NCI-H748 (cell line): Measurements from ENCODE around the gene PHACTR1.

Experiments
- DNase-seq: peaks from one replicate; lab custom pipeline; 2025; ENCODE audit not compliant: unreplicated experiment; lab: John Stamatoyannopoulos, UW

The PHACTR1 gene

GRCh38 chr6:13013681-13014503, 297.3 kb downstream of the PHACTR1 start:
- peak; percentile 52 for DNase-seq

- peak; percentile 83 for DNase-seq
These were observed 298.2 kb downstream of the PHACTR1 start for GRCh38 chr6:13014504-13015378.

GRCh38 chr6:13015379-13015681, 298.8 kb downstream of the PHACTR1 start:
- peak; percentile 24 for DNase-seq

GRCh38 chr6:13024616-13025015, 308.0 kb downstream of the PHACTR1 start:
- no peak for DNase-seq

- DNase-seq, result no peak
These were observed 309.4 kb downstream of the PHACTR1 start for GRCh38 chr6:13025893-13026499.

- DNase-seq, result no peak
These were observed 310.0 kb downstream of the PHACTR1 start for GRCh38 chr6:13026557-13026956.

GRCh38 chr6:13027207-13027606, 310.6 kb downstream of the PHACTR1 start:
- DNase-seq, result no peak

GRCh38 chr6:13030396-13030795, 313.8 kb downstream of the PHACTR1 start:
- DNase-seq, result no peak

GRCh38 chr6:13032566-13032965, 316.0 kb downstream of the PHACTR1 start:
- DNase-seq, result no peak

GRCh38 chr6:13033145-13033544, 316.6 kb downstream of the PHACTR1 start:
- no peak for DNase-seq

- DNase-seq, result no peak
These were observed 317.7 kb downstream of the PHACTR1 start for GRCh38 chr6:13034316-13034715.

GRCh38 chr6:13035606-13036005, 319.0 kb downstream of the PHACTR1 start:
- DNase-seq, result no peak

- DNase-seq, result no peak
These were observed 321.7 kb downstream of the PHACTR1 start for GRCh38 chr6:13038315-13038714.

GRCh38 chr6:13038741-13039190, 322.2 kb downstream of the PHACTR1 start:
- DNase-seq, result no peak

GRCh38 chr6:13044390-13044789, 327.8 kb downstream of the PHACTR1 start:
- no peak for DNase-seq

GRCh38 chr6:13044896-13045295, 328.3 kb downstream of the PHACTR1 start:
- no peak for DNase-seq

GRCh38 chr6:13045676-13046075, 329.1 kb downstream of the PHACTR1 start:
- DNase-seq, result no peak

- DNase-seq, result no peak
These were observed 329.5 kb downstream of the PHACTR1 start for GRCh38 chr6:13046084-13046483.

GRCh38 chr6:13048113-13048512, 331.5 kb downstream of the PHACTR1 start:
- DNase-seq, result no peak

- DNase-seq, result no peak
These were observed 333.2 kb downstream of the PHACTR1 start for GRCh38 chr6:13049666-13050254.

- no peak for DNase-seq
These were observed 336.5 kb downstream of the PHACTR1 start for GRCh38 chr6:13053006-13053461.
